ENCODE measurements around the gene GDPD2. TPM values are rescaled to one million over a fixed set of nuclear protein-coding genes. Genes with fewer than 3 reads are reported as not detected.
A peak's percentile ranks its signal among the peaks of the same experiment; 100 is the strongest.
"Not testable (repeated sequence)": the region's sequence is repeated elsewhere in the genome, so short reads cannot be mapped to it uniquely, and the experiment has no call there.

GDPD2 gene, protein sequence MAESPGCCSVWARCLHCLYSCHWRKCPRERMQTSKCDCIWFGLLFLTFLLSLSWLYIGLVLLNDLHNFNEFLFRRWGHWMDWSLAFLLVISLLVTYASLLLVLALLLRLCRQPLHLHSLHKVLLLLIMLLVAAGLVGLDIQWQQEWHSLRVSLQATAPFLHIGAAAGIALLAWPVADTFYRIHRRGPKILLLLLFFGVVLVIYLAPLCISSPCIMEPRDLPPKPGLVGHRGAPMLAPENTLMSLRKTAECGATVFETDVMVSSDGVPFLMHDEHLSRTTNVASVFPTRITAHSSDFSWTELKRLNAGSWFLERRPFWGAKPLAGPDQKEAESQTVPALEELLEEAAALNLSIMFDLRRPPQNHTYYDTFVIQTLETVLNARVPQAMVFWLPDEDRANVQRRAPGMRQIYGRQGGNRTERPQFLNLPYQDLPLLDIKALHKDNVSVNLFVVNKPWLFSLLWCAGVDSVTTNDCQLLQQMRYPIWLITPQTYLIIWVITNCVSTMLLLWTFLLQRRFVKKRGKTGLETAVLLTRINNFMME
- total RNA-seq (2014; rRNA removed; shearing (Covaris generic)): not detected in 2 replicates
- not detected in 2 replicates for polyA plus RNA-seq (2016; fragmentation: Nextera tagmentation; extraction: Ambion mirVana)

GRCh38 chrX:70422851-70423341 is at the start of gene GDPD2:
Gene GDPD2 (plus strand): TSS chrX:70423314. CDS start chrX:70424985, 1,671 bp downstream.
- no peak for DNase-seq
- Histone ChIP-seq H3K36me3 (ENCODE audit: low read depth) (no peaks in the 10 kb centered on the region), H3K27ac (no peak within 1 kb of the TSS), H3K4me3 (no peak within 1 kb of the TSS), H4K20me1 (ENCODE audit: insufficient read depth) (no peaks in the 10 kb centered on the region), H3K4me2 (ENCODE audit: unreplicated experiment) (no peak within 1 kb of the TSS), H3K79me2 (ENCODE audit: insufficient read depth) (no peaks in the 10 kb centered on the region), H3K9me3 (ENCODE audit: low read depth) (no peaks in the 10 kb centered on the region), H3K27me3 (replicated peaks; ENCODE audit: insufficient read depth) (no peaks in the 10 kb centered on the region), H3K4me1 (ENCODE audit: insufficient read depth) (no peaks in the 10 kb centered on the region), H2AFZ (no peak within 1 kb of the TSS), H3F3A (ENCODE audit: insufficient read depth) (no peaks in the 10 kb centered on the region), H3K9me2 (ENCODE audit: insufficient read depth) (no peaks in the 10 kb centered on the region), H3K9ac (no peak within 1 kb of the TSS)
- no peak for TF ChIP-seq EZH2 (IDR thresholded peaks at IDR 0.05; ENCODE audit: insufficient read depth, poor library complexity, severe bottlenecking)
- no peak for TF ChIP-seq EZH2phosphoT487 (IDR thresholded peaks at IDR 0.05; ENCODE audit: insufficient read depth, low read depth)
- 30 to 65% methylated on average over 2 to 11 of the region's 11 CpGs for WGBS, 2 experiments (ENCODE audit: low coverage in 1 of 2, low lambda C conversion rate in 2 of 2, missing lambda C conversion rate in 2 of 2)
- in situ Hi-C loops (cut with MboI): no loop called here

GRCh38 chrX:70386235-70386634 is 36.9 kb upstream of the GDPD2 start:
- Histone ChIP-seq H3K4me2 (ENCODE audit: unreplicated experiment) (no peak overlapping the region), H3F3A (ENCODE audit: insufficient read depth) (no peaks in the 10 kb centered on the region), H3K9me2 (ENCODE audit: insufficient read depth) (no peaks in the 10 kb centered on the region), H3K4me1 (ENCODE audit: insufficient read depth) (no peaks in the 10 kb centered on the region), H3K27ac (no peak overlapping the region), H3K9me3 (ENCODE audit: low read depth) (no peaks in the 10 kb centered on the region), H2AFZ (no peak overlapping the region), H3K79me2 (ENCODE audit: insufficient read depth) (no peaks in the 10 kb centered on the region), H3K9ac (no peak overlapping the region), H3K4me3 (no peak overlapping the region), H3K36me3 (ENCODE audit: low read depth) (no peaks in the 10 kb centered on the region), H4K20me1 (ENCODE audit: insufficient read depth) (no peaks in the 10 kb centered on the region), H3K27me3 (replicated peaks; ENCODE audit: insufficient read depth) (no peaks in the 10 kb centered on the region)
- TF ChIP-seq EZH2 (IDR thresholded peaks at IDR 0.05; ENCODE audit: insufficient read depth, poor library complexity, severe bottlenecking): no peak
- TF ChIP-seq EZH2phosphoT487 (IDR thresholded peaks at IDR 0.05; ENCODE audit: insufficient read depth, low read depth): no peak
- in situ Hi-C loops (cut with MboI): no loop called here
- no peak for DNase-seq
- WGBS, 2 experiments (ENCODE audit: low coverage in 1 of 2, low lambda C conversion rate in 2 of 2, missing lambda C conversion rate in 2 of 2): 65 to 73% methylated on average over 2 of the region's 2 CpGs

- TF ChIP-seq EZH2 (IDR thresholded peaks at IDR 0.05; ENCODE audit: insufficient read depth, poor library complexity, severe bottlenecking) (no peak), EZH2phosphoT487 (IDR thresholded peaks at IDR 0.05; ENCODE audit: insufficient read depth, low read depth) (no peak)
- peak; percentile 2 for DNase-seq
- H3K36me3 ChIP-seq (ENCODE audit: low read depth): no peaks in the 10 kb centered on the region
- no peaks in the 10 kb centered on the region for H3K79me2 ChIP-seq (ENCODE audit: insufficient read depth)
- H3F3A ChIP-seq (ENCODE audit: insufficient read depth): no peaks in the 10 kb centered on the region
- no peak overlapping the region for H3K27ac ChIP-seq
- H3K4me2 ChIP-seq (ENCODE audit: unreplicated experiment): no peak overlapping the region
- no peaks in the 10 kb centered on the region for H3K9me3 ChIP-seq (ENCODE audit: low read depth)
- no peak overlapping the region for H3K4me3 ChIP-seq
- H2AFZ ChIP-seq: no peak overlapping the region
- no peaks in the 10 kb centered on the region for H3K9me2 ChIP-seq (ENCODE audit: insufficient read depth)
- no peaks in the 10 kb centered on the region for H4K20me1 ChIP-seq (ENCODE audit: insufficient read depth)
- no peaks in the 10 kb centered on the region for H3K27me3 ChIP-seq (replicated peaks; ENCODE audit: insufficient read depth)
- in situ Hi-C loops (cut with MboI): no loop called here
- no peaks in the 10 kb centered on the region for H3K4me1 ChIP-seq (ENCODE audit: insufficient read depth)
- H3K9ac ChIP-seq: no peak overlapping the region
- 94 to 96% methylated on average over 4 of the region's 4 CpGs for WGBS, 2 experiments (ENCODE audit: low coverage in 1 of 2, low lambda C conversion rate in 2 of 2, missing lambda C conversion rate in 2 of 2)
Observed at GRCh38 chrX:70398899-70399298, 24.2 kb upstream of the GDPD2 start.

- H3K27ac ChIP-seq; H3K9me2 ChIP-seq (ENCODE audit: insufficient read depth); in situ Hi-C loops (cut with MboI); H3K4me3 ChIP-seq; H3K4me2 ChIP-seq (ENCODE audit: unreplicated experiment); H3F3A ChIP-seq (ENCODE audit: insufficient read depth); H3K27me3 ChIP-seq (replicated peaks; ENCODE audit: insufficient read depth); H3K36me3 ChIP-seq (ENCODE audit: low read depth); H2AFZ ChIP-seq; DNase-seq; H3K9me3 ChIP-seq (ENCODE audit: low read depth); H4K20me1 ChIP-seq (ENCODE audit: insufficient read depth); H3K79me2 ChIP-seq (ENCODE audit: insufficient read depth); H3K4me1 ChIP-seq (ENCODE audit: insufficient read depth); H3K9ac ChIP-seq: not testable (repeated sequence)
- WGBS, 2 experiments (ENCODE audit: low coverage in 1 of 2, low lambda C conversion rate in 2 of 2, missing lambda C conversion rate in 2 of 2): 94 to 100% methylated on average over 1 of the region's 3 CpGs
Observed at GRCh38 chrX:70400181-70400580, 22.9 kb upstream of the GDPD2 start.
